HG03103 (cell line): ENCODE results near the gene SKI.

Source experiments
- ATAC-seq: cut with Tn5 transposase; IDR thresholded peaks from one replicate; pipeline ENCODE4 v1.9.1; 2021; ENCODE audit warnings: low read depth; ENCODE audit not compliant: unreplicated experiment

SKI gene

GRCh38 chr1:2228694-2229036 is 546 bp downstream of the SKI start:
- no peak for ATAC-seq

- ATAC-seq: no peak
These were observed 1.1 kb downstream of the SKI start for GRCh38 chr1:2229037-2229864.

- no peak for ATAC-seq
These were observed 2.0 kb downstream of the SKI start for GRCh38 chr1:2229911-2230731.

GRCh38 chr1:2230781-2231531 is 2.8 kb downstream of the SKI start:
- ATAC-seq: no peak

- ATAC-seq: no peak
These were observed 3.6 kb downstream of the SKI start for GRCh38 chr1:2231532-2232254.

- no peak for ATAC-seq
These were observed 4.3 kb downstream of the SKI start for GRCh38 chr1:2232255-2232915.

GRCh38 chr1:2232916-2233438 is 4.9 kb downstream of the SKI start:
- ATAC-seq: no peak

- no peak for ATAC-seq
These were observed 5.3 kb downstream of the SKI start for GRCh38 chr1:2233468-2233867.

GRCh38 chr1:2233997-2234761 is 6.1 kb downstream of the SKI start:
- no peak for ATAC-seq

GRCh38 chr1:2234762-2235113 is 6.6 kb downstream of the SKI start:
- no peak for ATAC-seq

GRCh38 chr1:2235300-2235998 is 7.3 kb downstream of the SKI start:
- no peak for ATAC-seq

- no peak for ATAC-seq
These were observed 8.9 kb downstream of the SKI start for GRCh38 chr1:2236695-2237677.

GRCh38 chr1:2237773-2238172 is 9.7 kb downstream of the SKI start:
- no peak for ATAC-seq

GRCh38 chr1:2238361-2239012 is 10.4 kb downstream of the SKI start:
- ATAC-seq: no peak

GRCh38 chr1:2239013-2239370 is 10.9 kb downstream of the SKI start:
- ATAC-seq: no peak

GRCh38 chr1:2239384-2239985 is 11.4 kb downstream of the SKI start:
- no peak for ATAC-seq
